Measurements from ENCODE around the gene AKT2.

DNA sequence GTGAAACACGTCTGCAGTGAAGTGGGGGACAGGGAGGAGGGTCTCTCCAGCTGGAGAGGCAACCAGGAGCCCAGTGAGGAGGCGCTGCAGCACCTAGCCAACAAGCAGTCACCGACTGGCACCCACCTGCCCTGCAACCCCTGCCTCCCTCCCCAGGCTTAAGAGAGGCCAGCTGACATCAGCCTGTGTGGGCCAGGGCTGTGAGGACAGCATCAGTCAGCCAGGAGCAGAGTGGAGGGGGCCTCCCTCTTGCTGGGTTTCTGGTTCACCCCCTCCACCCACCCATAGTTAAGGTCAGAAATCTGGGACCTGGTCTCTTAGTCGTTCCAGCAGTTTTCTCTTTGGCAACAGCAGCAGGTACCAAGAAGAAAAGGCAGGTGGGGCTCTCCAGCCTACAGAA is 33.2 kb downstream of the AKT2 start:
- TF ChIP-seq POLR2A (IDR thresholded peaks at IDR 0.05; ENCODE audit: low read depth, low read length) = no peak
- TF ChIP-seq TAF1 (IDR thresholded peaks at IDR 0.05; ENCODE audit: borderline replicate concordance, low read depth, low read length) = no peak
